Measurements from ENCODE around the gene ZNF629.
"Not testable (repeated sequence)": the region's sequence is repeated elsewhere in the genome, so short reads cannot be mapped to it uniquely, and the experiment has no call there.

The ZNF629 gene

DNA sequence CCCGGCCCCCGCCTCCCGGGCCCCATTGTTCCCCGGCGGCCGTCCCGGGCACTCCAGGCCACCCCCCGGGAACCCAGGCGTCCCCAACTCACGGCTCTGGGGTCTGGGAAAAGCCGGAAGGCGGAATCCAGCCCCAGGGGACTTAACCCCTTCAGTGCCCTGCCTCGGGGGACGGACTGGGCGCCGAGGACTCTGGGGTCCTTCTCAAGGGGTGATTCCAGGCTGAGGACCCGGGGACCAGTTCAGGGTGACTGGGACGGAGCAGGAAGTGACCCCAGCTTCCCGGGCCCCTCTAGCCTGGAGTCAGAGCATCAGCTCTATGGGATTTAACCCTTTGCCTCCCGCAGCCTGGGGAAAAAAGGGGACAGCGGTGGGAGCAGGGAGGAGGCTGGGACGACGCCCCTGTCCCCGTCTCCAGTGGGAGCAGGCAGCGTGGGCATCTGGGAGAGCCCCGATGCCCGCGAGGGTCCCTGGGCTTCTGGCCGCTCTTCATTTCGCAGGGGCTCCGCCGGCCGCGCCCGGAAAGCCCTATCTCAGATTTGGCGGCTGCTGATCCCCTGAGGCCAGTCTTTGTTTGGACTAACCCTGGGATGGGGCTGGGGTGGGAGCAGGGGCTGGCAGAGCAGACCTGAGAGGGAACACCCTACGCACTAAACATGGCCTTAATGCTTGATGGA, at the start of gene ZNF629:
Gene ZNF629, minus strand, starts transcription at position 270 of the 677 bp plus-strand sequence. CDS start 2,723 bp downstream, outside the sequence.
- DNase-seq: no peak

DNA sequence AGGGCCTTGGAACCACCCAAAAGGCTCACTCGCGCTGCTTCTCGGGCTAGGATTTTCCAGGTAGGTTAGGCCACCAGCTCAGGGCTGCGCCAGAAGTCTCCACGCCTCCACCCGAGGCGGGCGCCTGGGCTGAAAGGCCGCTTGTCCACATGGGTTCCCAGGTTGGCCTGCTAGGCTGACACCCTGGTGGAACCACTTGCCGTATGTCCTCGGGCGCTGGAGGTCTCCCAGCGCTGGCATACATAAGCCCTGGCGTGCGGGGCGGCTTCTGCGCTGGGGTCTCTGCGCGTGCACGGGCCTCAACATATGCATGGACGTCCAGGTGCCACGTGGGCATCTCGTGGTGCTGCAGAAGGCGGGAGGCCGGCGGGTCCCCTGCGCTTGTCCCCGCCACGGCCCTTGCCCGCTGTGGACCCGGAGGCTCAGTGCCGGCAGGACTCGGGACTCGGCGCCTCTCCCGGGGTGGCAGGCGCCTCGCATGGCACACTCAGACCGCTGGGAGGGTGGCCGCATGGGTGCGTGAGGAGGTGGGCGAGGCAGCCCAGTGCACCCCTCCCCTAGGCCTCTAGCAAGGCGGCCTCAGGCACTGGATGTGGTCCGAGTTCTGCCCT, 47.2 kb upstream of the ZNF629 start:
- DNase-seq: no peak

- no peak for DNase-seq
Measured at GRCh38 chr16:30830072-30830417, 43.0 kb upstream of the ZNF629 start.

DNA sequence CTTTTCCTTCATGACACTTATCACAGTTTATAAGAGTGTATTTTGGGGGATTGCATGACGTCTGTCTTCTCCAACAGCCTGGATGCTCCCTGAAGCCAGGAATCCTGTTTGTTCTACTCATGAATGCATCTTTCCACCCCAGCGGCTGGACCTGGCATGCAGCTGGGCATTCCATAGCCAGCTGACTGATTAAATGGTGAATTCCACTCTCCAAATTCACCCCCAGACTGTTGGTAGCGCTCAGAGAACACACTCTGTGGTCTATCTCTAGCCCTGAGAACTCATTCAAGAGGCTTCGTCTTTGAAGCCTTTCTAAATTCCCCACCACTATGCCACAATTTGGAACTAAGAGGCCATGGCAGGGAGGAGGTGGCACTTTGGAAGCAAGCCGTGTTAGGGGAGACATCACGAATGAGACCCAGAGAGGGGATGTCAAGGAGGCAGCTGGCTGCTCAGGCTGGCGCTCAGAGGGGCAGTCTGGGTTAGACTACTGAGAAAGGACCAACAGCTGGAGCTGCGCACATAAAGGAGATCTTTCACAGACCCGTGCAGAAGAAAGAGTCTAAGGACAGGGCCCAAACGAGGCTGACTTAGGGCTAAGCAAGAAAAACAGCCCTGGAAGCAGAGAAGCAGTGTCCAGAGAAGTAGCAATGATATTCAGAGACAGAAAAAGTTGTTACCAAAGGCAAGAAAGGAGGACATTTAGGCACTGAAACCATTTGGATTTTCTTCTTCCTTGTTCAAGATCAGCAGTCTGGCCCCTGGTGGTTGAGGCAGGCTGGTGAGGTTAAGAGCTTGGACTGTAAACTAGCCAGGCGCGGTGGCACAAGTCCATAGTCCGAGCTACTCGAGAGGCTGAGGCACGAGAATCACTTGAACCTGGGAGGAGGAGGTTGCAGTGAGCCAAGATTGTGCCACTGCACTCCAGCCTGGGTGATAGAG, 42.4 kb upstream of the ZNF629 start:
- no peak for DNase-seq

GRCh38 chr16:30821891-30822290, 34.9 kb upstream of the ZNF629 start:
- DNase-seq: no peak

DNA sequence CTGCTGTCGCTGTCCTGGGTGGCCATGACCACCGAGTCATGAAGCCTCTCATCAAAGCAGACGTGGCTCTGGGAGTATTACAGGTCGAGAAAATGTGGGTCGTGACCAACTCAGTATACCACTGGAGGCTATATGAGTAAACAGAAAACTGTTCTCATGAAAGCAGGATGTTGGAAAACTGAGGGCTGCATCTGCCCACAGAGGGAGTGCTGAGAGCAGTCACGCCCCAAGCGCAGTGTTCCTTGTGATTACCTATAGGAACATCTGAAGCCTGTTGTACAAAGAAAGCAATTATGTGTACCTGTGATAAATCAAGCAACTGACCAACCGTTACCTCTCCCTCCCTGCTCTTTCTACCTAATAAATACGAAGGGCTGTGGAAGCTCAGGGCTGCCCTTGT, 34.4 kb upstream of the ZNF629 start:
- not testable (repeated sequence) for DNase-seq

- no peak for DNase-seq
Measured at GRCh38 chr16:30820952-30821421, 34.0 kb upstream of the ZNF629 start.

DNA sequence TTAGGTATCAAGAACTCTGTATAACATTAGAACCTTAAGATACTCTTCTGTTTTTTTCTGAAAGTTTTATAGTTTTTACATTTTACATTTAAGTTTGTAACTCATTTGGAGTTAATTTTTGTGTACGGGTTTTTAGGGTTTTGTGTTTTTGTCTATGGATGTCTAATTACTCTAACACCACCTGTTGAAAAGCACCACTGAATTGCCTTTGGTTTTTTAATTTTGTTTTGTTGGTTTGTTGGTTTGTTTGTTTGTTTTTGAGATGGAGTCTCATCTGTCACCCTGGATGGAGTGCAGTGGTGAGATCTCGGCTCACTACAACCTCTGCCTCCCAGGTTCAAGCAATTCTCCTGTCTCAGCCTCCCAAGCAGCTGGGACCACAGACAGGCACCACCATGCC, 29.8 kb upstream of the ZNF629 start:
- no peak for DNase-seq

- no peak for DNase-seq
Measured at GRCh38 chr16:30813821-30814189, 26.8 kb upstream of the ZNF629 start.

DNA sequence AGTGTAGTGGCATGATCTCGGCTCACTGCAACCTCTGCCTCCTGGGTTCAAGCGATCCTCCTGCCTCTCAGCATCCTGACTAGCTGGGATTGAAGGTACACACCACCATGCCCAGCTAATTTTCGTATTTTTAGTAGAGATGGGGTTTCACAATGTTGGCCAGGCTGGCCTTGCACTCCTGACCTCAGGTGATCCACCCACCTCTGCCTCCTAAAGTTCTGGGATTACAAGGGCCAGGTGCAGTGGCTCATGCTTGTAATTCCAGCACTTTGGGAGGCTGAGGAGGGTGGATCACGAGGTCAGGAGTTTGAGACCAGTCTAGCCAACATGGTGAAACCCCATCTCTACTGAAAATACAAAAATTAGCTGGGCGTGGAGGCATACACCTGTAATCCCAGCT, 22.7 kb upstream of the ZNF629 start:
- not testable (repeated sequence) for DNase-seq

DNA sequence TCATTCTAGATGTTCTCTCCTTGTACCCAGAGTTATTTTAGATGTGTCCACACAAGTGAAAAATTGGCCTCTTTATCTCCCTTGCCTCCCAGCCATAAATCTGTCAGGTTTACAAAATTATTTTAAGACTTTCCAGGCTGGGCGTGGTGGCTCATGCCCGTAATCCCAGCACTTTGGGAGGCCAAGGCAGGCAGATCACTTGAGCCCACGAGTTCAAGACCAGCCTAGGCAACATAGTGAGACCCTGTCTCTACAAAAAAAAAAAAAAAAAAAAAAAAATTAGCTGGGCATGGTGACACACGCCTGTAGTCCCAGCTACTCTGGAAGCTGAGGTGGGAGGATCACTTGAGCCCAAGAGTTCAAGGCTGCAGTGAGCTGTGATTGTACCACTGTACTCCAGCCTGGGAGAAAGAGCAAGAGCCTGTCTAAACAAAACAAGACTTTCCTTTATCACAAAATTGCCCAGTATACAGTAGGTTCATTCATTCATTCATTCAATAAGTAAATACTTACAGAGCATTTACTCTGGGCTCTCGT, 22.0 kb upstream of the ZNF629 start:
- not testable (repeated sequence) for DNase-seq

DNA sequence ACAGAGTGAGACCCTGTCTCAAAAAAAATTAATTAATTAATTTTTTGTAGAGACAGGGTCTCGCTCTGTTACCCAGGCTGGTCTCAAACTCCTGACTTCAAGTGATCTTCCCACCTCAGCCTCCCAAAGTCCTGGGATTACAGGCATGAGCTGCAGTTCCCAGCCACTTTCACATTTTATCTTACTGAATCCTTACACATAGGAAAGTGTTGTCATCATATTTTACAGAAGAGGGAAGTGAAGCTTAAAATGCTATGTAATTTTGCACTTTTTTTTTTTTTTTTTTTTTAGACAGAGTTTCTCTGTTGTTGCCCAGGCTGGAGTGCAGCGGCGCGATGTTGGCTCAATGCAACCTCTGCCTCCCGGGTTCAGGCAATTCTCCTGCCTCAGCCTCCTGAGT, 21.1 kb upstream of the ZNF629 start:
- DNase-seq: no peak

GRCh38 chr16:30805370-30806169, 18.6 kb upstream of the ZNF629 start:
- DNase-seq: peak; percentile 6

GRCh38 chr16:30805056-30805369, 18.0 kb upstream of the ZNF629 start:
- no peak for DNase-seq

DNA sequence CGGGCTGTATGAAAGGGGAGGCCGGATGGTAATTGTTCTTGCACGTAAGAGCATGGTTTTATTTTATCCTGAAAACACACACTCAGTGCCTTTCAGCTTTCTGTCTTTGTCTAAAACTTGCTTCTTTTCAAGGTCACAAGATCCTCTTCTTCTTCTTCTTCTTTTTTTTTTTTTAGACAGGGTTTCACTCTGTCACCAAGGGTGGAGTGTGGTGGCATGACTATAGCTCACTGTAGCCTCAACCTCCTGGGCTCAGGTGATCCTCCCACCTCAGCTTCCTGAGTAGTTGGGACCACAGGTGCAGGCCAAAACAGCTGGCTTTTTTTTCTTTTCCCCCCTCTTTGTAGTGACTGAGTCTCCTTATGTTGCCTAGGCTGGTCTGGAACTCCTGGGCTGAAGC, 15.9 kb upstream of the ZNF629 start:
- no peak for DNase-seq

DNA sequence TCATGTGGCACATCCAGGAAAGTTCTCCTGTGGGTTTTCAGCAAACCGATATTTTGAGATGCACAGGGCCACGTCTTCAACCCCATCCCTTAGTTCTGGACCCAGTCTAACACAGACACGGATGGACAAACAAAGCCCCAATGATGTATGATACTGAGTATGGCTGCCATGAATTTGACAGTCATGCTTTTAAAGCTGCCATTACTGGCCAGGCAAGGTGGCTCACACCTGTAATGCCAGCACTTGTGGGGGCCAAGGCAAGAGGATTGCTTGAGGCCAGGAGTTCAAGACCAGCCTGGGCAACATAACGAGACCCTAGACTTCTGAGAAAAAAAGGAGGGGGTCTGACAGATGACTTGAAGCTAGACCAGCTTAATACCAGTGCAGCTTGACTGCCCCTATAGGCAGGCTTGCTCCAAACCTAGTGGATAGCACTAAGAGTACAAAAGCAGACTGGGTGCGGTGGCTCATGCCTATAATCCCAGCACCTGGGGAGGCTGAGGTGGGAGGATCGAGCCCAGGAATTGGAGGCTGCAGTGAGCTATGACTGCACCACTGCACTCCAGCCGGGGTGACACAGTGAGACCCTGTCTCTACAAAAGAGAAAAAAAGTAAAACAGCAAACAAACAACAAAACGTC, 10.8 kb upstream of the ZNF629 start:
- DNase-seq: no peak

DNA sequence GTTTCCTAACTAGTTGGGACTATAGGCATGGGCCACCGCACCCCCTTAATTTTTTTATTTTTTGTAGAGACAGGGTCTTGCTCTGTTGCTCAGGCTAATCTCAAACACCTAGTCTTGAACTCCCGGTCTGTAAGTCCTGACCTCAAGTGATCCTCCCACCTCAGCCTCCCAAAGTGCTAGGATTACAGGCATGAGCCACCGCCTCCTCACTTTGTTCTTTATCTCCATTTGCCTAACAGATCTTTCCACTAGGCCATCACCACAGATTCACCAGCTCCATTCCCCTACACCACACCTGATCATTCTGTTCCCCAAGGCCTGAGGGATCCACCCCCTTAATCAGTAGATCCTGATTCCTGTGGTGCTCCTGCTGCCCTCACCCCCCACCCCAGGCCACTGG, 7.6 kb upstream of the ZNF629 start:
- DNase-seq: no peak

DNA sequence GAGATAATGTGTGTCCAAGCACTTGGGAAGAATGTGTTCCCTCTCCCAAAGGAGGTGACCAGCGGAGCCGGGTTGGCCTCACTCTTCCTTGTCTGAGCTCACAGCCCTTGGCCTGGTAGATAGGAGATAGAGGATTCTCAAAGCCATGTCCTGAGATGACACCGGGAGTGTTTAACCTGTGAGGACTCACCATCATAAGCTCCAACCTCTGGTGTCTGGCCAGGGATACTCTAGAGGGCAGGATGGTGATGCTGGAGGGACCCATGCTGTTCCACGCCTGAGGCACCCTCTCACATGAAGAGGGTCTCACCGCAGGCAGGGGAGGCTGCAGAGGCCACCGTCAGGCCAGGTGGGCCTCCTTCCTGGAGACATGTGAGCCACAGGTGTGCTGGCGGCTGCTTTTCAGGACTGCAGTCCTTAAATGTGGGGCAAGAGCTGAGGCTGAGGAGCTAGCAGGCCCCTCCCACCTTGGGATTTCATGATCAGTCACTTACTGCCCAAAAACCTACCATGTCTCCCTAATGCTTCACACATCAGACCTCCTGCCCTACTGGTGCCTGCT, 6.6 kb upstream of the ZNF629 start:
- no peak for DNase-seq

DNA sequence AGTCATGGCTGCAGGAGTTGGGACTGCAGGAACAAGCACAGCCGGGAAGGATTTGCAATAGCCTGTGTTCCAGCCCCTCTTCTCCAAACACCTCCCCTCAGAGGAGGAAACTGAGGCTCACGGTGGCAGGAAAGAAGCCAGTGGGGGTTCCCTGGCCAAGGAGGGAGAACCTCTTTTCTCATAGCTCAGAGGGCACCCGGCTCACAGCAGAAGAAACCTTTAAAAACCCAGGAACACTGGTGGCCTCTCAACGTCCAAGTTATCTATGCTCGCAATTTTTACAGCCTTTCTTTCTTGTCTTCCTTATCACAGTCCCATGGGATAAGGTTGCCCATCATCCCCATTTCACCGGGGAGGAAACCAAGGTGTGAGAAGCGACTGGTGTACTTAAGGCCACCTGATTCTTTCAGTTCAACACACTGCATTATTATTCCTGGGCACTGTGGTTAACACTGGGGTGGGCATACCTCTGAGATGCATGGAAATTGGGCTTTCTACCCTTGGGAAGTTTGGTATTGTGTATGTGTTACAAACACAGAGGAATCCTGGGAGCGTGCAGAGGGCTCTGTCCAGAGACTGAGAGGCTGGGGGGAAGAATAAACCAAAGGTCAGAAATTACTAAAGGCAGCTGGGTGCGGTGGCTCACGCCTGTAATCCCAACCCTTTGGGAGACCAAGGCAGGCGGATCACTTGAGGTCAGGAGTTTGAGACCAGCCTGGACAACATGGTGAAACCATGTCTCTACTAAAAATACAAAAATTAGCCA, 791 bp upstream of the ZNF629 start:
- DNase-seq: no peak

DNA sequence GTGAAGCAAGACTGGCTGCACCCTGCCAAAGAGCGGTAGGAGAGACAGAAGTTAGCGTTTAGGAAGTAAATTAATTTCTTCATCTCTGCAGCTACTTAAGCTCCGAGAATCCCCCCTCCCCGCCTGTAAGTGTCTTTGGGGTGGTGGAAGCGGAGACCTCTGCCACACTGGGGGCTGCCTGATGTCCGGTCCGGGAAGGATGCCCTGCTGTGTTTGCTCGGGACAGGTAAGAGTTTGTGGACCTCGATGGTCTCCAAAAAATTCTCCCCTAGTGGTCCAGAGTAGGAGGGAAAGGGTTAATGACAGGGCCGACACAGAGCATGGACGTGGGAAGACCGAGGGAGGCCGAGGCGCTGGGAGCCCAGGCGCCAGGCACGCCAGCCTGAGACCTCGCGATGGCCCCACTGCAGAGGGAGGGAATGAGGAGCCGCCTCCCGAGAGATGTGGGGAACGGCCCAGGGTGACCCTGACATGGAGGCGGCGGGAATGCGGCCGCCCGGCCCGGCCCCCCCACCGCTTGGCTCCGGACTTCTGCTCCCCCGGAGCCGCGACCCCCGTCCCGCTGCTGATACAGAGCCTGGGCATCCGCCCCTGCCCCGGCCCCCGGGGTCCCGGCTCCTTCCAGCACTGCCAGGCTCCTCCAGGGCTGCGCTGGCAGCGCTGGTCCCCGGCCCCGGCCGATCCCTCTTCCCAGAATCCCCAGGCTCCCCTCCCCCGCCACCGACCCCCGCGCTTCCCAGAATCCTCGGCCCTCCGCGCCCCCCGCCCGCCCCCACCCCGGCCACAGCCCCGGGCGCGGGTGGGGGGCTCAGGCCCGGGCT, 680 bp downstream of the ZNF629 start:
- no peak for DNase-seq
